K562 (cell line): ENCODE results near the gene ABL1. TPM values are rescaled to one million over a fixed set of nuclear protein-coding genes. Genes with fewer than 3 reads are reported as not detected.

Experiments used
- CCNT2 ChIP-seq: IDR thresholded peaks from 2 replicates; pipeline ENCODE4 v1.6.1; 2011; ENCODE audit warnings: borderline replicate concordance, low read depth, mild to moderate bottlenecking, moderate library complexity, mixed read lengths, low read length; ENCODE audit not compliant: insufficient read length; ENCODE audit errors: extremely low read depth
- CSDE1 ChIP-seq, 2 experiments: fragments of 450-650 bp; IDR thresholded peaks; 2 replicates each; pipeline ENCODE4 v1.6.1; 2016; ENCODE audit warnings: mild to moderate bottlenecking in 1 of 2
- ERF ChIP-seq: fragments of 450-650 bp; formaldehyde crosslinking; IDR thresholded peaks from 2 replicates; pipeline ENCODE4 v1.4.0; 2020; ENCODE audit warnings: mild to moderate bottlenecking, mixed read lengths
- PCBP2 ChIP-seq: fragments of 200-400 bp; formaldehyde crosslinking; IDR thresholded peaks from 2 replicates; pipeline ENCODE4 v1.6.1; 2018; ENCODE audit warnings: low read length, low read depth, mild to moderate bottlenecking, moderate library complexity; ENCODE audit not compliant: poor library complexity, severe bottlenecking
- RBBP5 ChIP-seq: fragments of 200-600 bp; sonication (generic); IDR thresholded peaks from 2 replicates; pipeline ENCODE4 v1.6.1; 2012; ENCODE audit warnings: borderline replicate concordance, mild to moderate bottlenecking, low read length, control low read depth, inconsistent platforms; ENCODE audit not compliant: insufficient read depth, poor library complexity, severe bottlenecking
- polyA plus RNA-seq, 8 experiments: library from polyadenylated mRNA; depleted of rRNA in 4 of 8; stranded (reverse) in 5 of 8; unstranded in 3 of 8; fragments of >200 nt; fragmentation: Nextera tagmentation in 2 of 8; fragmentation: Illumina TruSeq in 1 of 8; extraction: Ambion mirVana in 2 of 8; extraction: Trizol in 1 of 8; gene quantifications; 2 replicates each; pipeline versions ENCODE4 v1.2.1 to v1.2.3, GENCODE V29; 2011 to 2014; ENCODE audit warnings: inconsistent platforms in 1 of 8, missing spikeins in 1 of 8
- total RNA-seq, 7 experiments: library from RNA; depleted of rRNA in 6 of 7; stranded (reverse); fragments of >200 nt in 6 of 7; fragmentation: Illumina TruSeq in 2 of 7; extraction: Trizol in 2 of 7; gene quantifications; 2 replicates each; pipeline versions ENCODE4 v1.2.1 to v1.2.3, GENCODE V29; 2011 to 2021; ENCODE audit warnings: low replicate concordance in 1 of 7
- TF ChIP-seq, protein P1 (sequence below): fragments of 450-650 bp; IDR thresholded peaks from 2 replicates; pipeline ENCODE4 v1.6.1; 2016; ENCODE audit warnings: mild to moderate bottlenecking, moderate library complexity
- TF ChIP-seq, protein P2 (sequence below): fragments of 250-450 bp; sonication (Bioruptor Pico); IDR thresholded peaks from 2 replicates; pipeline ENCODE4 v1.4.0; 2020; ENCODE audit warnings: mild to moderate bottlenecking, moderate library complexity

Gene ABL1
- total and polyA plus RNA-seq, 9 of the 15 experiments (the other 6 are each of a cell fraction or from before 2014, with no cell fraction given): 1.5 to 130 (median 37.8) TPM

GRCh38 chr9:130929571-130930038 is 94.6 kb downstream of the ABL1 start (continued):
- TF ChIP-seq, protein P1, sequence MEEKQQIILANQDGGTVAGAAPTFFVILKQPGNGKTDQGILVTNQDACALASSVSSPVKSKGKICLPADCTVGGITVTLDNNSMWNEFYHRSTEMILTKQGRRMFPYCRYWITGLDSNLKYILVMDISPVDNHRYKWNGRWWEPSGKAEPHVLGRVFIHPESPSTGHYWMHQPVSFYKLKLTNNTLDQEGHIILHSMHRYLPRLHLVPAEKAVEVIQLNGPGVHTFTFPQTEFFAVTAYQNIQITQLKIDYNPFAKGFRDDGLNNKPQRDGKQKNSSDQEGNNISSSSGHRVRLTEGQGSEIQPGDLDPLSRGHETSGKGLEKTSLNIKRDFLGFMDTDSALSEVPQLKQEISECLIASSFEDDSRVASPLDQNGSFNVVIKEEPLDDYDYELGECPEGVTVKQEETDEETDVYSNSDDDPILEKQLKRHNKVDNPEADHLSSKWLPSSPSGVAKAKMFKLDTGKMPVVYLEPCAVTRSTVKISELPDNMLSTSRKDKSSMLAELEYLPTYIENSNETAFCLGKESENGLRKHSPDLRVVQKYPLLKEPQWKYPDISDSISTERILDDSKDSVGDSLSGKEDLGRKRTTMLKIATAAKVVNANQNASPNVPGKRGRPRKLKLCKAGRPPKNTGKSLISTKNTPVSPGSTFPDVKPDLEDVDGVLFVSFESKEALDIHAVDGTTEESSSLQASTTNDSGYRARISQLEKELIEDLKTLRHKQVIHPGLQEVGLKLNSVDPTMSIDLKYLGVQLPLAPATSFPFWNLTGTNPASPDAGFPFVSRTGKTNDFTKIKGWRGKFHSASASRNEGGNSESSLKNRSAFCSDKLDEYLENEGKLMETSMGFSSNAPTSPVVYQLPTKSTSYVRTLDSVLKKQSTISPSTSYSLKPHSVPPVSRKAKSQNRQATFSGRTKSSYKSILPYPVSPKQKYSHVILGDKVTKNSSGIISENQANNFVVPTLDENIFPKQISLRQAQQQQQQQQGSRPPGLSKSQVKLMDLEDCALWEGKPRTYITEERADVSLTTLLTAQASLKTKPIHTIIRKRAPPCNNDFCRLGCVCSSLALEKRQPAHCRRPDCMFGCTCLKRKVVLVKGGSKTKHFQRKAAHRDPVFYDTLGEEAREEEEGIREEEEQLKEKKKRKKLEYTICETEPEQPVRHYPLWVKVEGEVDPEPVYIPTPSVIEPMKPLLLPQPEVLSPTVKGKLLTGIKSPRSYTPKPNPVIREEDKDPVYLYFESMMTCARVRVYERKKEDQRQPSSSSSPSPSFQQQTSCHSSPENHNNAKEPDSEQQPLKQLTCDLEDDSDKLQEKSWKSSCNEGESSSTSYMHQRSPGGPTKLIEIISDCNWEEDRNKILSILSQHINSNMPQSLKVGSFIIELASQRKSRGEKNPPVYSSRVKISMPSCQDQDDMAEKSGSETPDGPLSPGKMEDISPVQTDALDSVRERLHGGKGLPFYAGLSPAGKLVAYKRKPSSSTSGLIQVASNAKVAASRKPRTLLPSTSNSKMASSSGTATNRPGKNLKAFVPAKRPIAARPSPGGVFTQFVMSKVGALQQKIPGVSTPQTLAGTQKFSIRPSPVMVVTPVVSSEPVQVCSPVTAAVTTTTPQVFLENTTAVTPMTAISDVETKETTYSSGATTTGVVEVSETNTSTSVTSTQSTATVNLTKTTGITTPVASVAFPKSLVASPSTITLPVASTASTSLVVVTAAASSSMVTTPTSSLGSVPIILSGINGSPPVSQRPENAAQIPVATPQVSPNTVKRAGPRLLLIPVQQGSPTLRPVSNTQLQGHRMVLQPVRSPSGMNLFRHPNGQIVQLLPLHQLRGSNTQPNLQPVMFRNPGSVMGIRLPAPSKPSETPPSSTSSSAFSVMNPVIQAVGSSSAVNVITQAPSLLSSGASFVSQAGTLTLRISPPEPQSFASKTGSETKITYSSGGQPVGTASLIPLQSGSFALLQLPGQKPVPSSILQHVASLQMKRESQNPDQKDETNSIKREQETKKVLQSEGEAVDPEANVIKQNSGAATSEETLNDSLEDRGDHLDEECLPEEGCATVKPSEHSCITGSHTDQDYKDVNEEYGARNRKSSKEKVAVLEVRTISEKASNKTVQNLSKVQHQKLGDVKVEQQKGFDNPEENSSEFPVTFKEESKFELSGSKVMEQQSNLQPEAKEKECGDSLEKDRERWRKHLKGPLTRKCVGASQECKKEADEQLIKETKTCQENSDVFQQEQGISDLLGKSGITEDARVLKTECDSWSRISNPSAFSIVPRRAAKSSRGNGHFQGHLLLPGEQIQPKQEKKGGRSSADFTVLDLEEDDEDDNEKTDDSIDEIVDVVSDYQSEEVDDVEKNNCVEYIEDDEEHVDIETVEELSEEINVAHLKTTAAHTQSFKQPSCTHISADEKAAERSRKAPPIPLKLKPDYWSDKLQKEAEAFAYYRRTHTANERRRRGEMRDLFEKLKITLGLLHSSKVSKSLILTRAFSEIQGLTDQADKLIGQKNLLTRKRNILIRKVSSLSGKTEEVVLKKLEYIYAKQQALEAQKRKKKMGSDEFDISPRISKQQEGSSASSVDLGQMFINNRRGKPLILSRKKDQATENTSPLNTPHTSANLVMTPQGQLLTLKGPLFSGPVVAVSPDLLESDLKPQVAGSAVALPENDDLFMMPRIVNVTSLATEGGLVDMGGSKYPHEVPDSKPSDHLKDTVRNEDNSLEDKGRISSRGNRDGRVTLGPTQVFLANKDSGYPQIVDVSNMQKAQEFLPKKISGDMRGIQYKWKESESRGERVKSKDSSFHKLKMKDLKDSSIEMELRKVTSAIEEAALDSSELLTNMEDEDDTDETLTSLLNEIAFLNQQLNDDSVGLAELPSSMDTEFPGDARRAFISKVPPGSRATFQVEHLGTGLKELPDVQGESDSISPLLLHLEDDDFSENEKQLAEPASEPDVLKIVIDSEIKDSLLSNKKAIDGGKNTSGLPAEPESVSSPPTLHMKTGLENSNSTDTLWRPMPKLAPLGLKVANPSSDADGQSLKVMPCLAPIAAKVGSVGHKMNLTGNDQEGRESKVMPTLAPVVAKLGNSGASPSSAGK: no peak
- TF ChIP-seq PCBP2 (no peak), CSDE1 (IDR thresholded peaks at IDR 0.05) (no peak), CCNT2 (no peak), ERF (CRISPR knock-in tag) (no peak), RBBP5 (no peak)
- TF ChIP-seq, protein P2, sequence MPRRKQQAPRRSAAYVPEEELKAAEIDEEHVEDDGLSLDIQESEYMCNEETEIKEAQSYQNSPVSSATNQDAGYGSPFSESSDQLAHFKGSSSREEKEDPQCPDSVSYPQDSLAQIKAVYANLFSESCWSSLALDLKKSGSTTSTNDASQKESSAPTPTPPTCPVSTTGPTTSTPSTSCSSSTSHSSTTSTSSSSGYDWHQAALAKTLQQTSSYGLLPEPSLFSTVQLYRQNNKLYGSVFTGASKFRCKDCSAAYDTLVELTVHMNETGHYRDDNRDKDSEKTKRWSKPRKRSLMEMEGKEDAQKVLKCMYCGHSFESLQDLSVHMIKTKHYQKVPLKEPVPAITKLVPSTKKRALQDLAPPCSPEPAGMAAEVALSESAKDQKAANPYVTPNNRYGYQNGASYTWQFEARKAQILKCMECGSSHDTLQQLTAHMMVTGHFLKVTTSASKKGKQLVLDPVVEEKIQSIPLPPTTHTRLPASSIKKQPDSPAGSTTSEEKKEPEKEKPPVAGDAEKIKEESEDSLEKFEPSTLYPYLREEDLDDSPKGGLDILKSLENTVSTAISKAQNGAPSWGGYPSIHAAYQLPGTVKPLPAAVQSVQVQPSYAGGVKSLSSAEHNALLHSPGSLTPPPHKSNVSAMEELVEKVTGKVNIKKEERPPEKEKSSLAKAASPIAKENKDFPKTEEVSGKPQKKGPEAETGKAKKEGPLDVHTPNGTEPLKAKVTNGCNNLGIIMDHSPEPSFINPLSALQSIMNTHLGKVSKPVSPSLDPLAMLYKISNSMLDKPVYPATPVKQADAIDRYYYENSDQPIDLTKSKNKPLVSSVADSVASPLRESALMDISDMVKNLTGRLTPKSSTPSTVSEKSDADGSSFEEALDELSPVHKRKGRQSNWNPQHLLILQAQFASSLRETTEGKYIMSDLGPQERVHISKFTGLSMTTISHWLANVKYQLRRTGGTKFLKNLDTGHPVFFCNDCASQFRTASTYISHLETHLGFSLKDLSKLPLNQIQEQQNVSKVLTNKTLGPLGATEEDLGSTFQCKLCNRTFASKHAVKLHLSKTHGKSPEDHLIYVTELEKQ (CRISPR knock-in tag): no peak
